DMS114 treated with DMSO at 0.1 percent for 48 hours (cell line): ENCODE measurements around the gene CACNA1F.

Experiments used
- DNase-seq: peaks from one replicate; lab custom pipeline; 2025; ENCODE audit not compliant: unreplicated experiment; lab: John Stamatoyannopoulos, UW

Gene CACNA1F

DNA sequence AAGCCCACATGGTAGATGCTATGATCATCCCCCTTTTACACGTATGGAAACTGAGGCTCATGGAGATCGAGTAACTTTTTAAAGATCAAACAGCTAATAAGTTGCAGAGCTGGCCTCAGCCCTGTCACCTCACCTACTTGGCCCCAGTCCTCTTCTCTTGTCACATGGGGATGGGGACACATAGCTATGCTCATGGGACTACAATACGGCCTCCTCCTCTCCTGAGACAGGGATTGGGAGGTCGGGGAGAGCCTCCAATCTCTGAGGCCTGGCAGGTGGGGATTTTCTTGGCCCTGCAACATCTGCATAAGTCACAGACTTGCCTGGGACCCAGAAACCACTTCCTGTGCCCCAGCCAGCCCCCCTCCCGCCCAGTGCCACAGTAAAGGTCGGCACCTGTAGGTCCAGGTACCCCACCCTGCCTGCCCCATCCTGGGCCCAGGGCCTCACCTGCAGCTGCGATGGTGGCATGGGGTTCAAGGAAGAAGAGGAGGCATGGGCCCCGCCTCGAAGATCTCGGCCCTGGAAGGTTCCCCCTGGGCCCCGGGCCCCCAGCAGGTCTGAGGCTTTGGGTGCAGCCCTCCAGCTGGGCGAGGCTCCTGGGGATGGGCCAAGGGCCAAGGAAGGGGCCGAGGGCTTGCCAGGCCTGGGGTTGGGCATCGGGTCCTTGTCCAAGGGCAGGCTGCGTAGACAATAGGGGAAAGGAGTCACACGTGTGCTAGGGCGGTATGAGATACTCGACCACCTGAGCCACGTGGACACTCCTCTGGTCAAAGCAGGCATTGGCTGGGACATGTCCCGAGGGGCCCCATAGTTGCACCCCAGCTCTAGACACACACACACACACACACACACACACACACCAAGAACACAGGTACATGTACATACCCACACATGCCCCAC is 25.0 kb upstream of the CACNA1F start:
- no peak for DNase-seq

DNA sequence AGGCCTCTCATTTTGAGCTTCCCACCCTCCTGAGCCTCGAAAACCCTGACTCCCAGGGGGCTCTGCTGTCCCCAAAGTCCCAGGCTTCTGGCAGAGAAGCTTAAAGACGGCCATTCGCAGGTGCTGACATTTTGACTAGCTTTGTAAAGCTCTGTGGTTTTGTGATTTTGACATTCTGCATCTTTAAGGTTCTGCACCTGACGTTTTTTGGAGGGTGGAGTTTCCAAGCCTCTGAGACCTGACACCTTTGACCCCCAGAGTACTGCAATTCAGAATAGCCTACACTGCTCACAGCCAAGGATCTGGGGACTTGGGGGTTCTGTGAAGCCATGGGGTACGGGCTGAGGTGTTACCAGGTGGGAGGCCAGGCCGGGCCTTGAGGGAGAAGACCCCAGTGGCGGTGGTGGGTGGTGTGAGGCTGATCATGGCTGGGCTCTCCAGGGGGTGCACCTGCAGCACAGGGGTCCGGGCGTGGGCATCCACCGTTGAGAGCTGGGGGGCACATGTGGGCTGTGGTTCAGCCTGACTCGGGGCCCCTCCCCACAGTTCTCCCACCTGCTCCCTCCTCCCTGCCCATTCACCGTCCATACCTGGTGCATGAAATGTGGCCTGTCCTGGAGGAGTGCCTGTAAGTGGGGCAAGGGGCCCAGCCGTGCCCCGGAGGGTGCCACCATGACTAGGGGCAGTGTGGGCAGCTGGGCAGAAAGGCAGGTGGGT is 24.1 kb upstream of the CACNA1F start:
- no peak for DNase-seq

DNA sequence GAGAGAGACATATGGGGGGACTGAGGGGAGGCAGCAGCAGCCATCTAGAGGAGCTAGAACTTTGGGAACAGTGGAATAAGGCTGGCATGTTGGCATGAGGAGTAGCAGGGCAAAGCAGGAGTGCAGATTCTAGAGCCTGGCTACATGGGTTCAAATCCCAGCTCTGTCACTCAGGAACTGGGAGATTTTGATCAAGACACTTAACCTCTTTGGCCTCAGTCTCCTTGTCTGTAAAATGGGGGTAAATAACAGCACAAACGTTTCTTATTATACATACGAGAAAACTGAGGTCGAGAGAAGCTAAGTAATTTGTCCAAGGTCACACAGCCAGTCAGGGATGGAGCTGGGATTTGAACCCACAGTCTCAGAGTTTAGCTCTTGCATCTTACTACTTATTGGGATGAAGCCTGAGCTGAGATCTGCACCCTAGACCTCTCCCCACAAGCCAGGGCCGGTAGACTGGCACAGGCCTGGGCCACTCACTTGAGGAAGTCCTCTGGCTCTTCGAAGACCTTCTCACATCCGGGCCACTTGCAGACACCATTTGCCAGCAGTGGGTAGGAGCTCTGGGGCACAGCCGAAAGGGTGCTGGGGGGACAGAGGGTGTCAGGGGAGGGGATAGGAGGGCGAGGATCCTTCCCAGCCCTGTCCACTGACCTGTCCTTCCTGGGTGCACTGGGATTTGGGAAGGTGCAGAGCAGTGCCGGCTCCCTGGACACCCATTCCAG is 23.3 kb upstream of the CACNA1F start:
- no peak for DNase-seq

DNA sequence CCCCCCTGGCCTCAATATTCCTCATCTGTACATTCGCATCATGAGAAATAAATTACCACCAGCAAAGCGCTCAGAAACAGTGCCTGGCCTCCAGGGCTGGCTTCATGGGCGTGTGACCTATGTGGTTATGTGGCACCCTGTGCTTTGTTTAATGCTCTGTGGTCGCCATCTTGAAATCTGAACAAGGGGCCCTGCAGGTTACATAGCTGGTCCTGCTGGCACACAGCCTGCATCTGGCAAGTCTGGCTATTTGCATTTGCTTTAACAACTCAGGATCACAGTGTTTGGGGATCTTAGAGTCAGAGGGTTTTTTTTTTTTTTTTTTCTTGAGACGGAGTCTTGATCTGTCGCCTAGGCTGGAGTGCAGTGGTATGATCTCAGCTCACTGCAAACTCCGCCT is 21.5 kb upstream of the CACNA1F start:
- no peak for DNase-seq

DNA sequence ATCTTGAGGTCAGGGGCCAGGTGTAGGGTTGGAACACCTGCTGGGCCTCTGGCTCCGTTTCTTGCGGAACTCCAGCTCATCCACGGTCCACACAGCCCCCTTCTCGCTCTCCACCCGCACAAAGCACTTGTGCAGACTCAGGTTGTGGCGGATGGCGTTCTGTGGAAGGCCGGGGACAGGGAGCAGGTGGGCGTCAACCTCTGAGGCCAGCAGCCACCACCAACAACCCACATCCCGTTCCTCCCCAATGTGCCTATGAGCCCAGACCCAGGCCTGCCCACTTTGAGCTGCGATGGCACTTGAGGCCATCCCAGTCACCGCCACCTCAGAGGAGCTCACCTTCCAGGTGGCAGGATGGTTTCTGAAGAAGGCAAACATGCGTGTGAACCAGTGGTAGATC is 18.2 kb upstream of the CACNA1F start:
- no peak for DNase-seq

DNA sequence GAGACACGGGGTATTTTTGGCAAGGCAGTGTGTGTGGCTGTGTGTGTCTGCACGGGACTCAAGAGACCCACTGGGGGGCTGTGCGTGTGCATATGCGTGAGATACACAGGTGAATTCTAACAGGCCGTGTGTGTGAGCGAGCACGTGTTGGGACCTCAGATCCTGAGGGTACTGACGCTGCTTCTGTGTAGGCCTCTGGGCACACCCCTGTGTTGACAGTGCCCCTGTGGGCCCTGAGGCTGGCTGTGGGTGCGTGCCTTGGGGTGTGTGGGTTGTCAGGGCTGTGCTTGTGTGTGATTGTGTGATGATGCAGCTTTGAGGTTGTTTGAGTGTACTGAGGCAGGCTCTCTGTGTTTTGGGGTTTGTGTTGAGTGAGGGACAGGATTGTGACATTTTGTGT is 17.4 kb upstream of the CACNA1F start:
- no peak for DNase-seq

DNA sequence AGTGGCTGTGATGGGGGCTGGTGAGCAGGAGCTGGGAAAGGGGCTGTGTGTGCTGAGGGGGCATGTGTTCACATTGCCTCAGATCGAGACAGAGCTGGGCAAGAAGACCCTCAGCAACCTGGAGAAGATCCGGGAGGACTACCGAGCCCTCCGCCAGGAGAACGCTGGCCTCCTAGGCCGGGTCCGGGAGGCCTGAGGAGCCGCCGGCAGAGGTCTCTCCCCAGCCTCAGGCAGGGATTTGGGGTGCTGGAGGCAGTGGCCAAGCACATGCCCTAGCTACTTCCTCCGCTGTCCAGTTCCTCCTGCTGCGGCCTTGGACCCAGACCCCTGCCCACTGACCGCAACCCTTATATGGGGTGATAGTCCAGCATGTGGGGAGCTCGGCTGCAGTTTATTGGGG is 16.9 kb upstream of the CACNA1F start:
- DNase-seq, result no peak

DNA sequence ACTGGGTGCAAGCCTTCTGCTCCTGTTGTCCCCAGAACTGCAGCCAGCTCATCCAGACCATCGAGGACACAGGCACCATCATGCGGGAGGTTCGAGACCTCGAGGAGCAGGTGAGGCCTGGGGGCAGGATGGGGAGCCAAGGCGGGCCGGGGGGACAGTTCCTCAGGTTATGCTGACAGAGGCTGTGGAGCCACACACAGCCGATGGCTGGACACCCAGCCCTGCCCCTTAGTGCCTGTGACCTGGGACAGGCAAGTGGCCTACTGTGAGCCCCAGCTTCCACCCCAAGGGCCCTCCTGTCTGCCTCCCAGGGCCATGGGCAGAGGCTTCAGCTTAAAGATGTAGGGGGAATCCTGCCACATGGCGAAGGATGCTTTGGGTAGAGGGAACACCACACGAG is 16.5 kb upstream of the CACNA1F start:
- DNase-seq, result no peak

DNA sequence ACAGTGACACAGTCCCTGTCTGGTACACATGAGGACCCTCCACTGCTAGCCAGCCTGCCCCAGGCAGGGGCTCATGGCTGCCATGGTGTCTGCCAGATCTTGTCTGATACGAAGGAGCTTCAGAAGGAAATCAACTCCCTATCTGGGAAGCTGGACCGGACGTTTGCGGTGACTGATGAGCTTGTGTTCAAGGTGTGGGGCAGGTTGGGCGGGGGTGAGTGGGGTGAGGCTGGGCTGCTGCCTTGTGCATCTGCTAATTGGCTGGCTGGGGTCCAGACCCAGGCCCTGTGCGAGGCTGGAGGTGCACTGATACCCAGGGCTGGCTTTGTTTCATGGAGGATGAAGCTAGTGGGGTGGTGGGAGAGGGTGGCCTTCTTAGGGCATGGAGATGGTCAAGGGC is 15.9 kb upstream of the CACNA1F start:
- DNase-seq, result no peak

DNA sequence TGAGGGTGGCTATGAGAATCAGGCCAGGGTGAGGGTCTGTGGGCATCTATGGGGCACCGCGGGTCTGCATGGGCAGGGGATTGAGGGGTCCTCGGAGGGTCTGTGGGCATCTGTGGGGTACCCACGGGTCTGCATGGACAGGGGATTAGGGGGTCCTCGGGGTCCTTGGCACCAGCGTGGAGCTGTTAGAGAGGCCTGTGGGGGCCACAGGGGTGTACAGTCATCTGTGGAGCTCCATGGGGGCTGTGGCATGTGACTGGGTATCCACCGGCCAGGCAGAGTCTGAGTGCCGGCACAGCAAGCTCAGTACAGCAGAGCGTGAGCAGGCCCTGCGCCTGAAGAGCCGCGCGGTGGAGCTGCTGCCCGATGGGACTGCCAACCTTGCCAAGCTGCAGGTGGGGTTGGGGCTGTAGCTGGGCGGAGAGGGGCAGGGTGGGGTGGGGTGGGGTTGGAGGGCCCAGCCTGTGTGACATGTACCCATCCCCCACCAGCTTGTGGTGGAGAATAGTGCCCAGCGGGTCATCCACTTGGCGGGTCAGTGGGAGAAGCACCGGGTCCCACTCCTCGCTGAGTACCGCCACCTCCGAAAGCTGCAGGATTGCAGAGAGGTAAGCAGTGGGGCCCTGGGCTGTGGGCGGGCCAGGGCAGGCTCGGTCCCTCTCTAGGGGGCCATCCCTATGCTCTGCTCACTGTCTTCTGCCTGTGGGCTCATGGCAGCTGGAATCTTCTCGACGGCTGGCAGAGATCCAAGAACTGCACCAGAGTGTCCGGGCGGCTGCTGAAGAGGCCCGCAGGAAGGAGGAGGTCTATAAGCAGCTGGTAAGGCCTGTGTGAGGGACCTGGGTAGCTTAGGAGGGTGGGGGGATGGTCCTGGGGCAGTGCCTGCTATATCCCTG is 15.0 kb upstream of the CACNA1F start:
- no peak for DNase-seq

DNA sequence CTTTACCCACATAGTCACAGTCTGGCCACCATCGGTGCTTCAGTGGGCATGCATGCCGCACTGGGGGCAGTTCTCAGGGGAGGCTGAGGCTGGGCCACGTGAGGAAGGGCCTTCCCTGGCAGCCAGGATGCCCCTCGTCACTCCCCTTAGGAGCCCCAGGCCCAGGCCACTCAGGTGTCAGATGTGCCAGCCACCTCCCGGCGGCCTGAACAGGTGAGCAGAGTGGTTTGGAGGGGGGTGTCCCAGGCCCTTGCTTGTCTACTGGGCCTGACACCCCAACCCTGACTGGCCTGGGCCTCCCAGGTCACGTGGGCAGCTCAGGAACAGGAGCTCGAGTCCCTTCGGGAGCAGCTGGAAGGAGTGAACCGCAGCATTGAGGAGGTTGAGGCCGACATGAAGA is 14.2 kb upstream of the CACNA1F start:
- DNase-seq, result no peak

DNA sequence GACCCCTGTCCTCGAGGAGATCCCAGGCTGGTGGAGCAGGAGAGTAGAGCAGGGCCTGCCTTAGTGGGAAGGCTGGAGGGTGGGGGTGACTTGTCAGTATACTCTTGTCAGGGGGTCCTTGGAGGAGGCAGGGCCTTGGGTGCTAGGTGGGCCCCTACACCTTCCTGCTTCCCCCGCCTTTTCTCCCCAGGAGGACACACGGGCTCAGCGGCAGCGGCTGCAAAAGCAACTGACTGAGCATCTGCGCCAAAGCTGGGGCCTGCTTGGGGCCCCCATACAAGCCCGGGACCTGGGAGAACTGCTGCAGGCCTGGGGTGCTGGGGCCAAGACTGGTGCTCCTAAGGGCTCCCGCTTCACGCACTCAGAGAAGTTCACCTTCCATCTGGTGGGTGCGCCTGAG is 13.4 kb upstream of the CACNA1F start:
- DNase-seq, result no peak

DNA sequence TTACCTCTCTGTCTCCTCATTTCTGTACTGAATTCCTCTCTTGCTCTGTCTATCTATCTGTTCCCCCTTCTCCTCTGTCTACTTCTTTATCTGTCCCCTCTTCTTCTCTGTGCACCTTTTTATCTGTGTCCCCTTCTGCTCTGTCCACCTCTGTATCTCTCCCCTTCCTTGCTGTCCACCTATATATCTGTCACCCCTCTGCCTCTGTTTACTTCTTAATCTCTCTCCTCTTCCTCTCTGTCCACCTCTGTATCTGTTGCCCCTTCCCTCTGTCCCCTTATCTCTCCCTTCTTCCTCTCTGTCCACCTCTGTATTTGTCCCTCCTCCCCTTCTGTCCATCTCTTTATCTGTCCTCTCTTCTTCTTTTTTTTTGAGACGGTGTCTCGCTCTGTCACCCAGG is 11.1 kb upstream of the CACNA1F start:
- DNase-seq, result no peak

DNA sequence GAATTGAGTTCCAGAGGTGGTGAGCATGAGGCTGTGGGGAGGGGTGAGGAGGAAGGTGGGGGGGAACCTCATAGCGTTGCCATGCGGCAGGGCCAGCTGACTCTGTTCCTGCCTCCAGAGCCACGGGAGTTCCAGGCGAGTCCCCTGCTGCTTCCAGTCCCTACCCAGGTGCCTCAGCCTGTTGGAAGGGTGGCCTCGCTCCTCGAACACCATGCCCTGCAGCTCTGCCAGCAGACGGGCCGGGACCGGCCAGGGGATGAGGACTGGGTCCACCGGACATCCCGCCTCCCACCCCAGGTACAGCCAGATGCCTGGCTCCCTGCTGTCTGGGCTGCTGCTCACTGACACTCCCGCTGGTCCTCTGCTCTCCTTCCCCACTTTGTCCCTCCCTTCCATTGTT is 10.0 kb upstream of the CACNA1F start:
- no peak for DNase-seq

DNA sequence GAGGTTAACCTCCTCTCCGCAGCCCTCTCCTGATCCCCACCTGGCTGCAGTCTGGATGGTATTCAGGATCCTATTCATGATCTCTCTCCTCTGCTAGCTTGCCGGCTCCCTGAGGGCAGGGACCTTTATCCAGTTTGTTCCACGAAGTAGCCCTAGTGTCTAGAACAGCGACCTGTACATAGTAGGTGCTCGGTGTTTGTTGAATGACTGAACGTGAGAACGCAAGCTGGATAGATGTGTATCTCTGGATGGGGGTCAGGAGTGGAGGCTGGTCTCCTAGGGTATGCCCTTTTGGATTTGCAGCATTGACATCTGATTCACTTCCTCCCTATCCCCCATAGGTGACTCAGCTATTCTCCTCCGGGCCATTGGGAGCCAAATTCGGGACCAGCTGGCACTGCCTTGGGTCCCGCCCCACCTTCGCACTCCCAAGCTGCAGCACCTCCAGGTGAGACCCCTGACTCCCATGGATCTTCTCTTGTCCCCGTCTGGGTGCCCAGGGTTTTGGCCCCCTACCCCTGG is 9.5 kb upstream of the CACNA1F start:
- no peak for DNase-seq

DNA sequence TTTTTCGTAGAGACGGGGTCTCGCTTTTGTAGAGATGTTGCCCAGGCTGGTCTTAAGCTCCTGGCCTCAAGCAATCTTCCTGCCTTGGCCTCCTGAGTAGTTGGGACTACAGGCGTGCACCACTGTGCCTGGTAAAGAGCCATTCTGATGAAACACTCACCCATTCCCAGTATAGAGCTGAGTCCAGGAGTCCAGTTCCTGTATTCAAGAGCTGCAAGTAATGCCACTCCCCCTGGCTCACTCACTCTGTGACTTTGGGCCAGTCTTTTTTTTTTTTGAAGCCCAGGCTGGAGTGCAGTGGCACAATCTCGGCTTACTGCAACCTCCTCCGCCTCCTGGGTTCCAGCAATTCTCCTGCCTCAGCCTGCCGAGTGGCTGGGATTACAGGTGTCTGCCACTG is 5.6 kb upstream of the CACNA1F start:
- DNase-seq, result no peak

DNA sequence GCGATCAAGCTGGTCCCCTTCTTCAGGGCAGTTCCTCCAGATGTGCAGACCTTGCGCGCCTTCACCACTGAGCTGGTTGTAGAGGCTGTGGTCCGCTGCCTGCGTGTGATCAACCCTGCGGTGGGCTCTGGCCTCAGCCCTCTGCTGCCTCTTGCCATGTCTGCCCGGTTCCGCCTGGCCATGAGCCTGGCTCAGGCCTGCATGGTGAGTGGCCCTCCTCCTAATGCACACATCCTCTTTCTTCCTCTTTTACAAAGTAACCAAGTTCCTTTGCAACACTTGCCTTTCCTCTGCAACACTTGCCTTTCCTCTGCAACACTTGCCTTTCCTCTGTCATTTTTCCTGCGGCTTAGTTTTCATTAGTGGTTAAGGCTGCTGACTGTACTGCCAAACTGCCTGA is 3.9 kb upstream of the CACNA1F start:
- no peak for DNase-seq

DNA sequence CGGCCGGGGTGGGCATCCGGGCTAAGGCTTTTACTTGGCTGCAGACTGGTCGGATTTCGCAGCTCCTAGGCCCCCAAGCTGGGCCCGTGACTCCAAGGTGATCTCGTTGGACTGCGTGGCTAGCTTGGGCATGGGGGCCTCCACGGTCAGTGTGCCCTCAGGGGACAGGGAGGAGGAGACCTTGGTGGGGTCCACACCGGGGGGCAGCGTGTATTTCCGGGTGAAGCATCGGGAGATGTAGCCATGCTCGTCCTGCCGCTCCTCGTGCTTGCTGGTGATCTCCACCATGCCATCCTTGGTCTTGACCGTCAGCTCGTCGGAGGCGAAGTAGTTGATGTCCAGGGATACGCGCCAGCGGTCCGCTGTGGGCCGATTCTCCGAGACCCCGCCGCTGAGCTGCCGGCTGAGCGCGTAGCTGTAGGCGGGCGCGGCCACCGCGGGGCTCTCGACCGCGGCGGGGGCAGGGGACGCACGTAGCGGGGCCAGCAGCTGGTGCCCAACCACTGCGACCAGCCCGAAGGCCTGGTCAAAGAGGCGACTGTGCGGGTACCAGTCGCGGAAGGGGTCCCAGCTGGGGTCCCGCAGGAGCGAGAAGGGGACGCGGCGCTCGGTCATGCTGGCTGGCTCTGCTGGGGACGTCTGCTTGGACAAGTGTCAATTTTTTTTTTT is 881 bp upstream of the CACNA1F start:
- DNase-seq, result no peak

DNA sequence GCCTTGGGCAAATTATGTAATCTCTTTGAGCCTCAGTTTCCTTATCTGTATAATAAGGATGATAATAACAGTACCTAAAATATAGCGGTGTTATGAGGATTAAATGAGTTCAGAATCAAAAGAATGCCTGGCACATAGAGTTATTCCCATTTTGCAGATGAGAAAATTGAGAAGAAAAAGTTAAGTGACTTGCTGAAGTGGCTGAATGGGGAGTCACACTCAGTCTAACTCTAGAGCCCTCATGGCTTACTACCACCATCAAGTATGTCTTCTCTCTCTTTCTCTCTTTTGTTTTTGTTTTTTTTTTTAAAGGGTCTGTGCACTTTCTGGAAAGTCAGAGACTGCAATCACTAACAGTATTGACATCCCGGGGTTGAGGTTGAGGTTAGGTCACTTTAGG is 615 bp downstream of the CACNA1F start:
- DNase-seq, result no peak

DNA sequence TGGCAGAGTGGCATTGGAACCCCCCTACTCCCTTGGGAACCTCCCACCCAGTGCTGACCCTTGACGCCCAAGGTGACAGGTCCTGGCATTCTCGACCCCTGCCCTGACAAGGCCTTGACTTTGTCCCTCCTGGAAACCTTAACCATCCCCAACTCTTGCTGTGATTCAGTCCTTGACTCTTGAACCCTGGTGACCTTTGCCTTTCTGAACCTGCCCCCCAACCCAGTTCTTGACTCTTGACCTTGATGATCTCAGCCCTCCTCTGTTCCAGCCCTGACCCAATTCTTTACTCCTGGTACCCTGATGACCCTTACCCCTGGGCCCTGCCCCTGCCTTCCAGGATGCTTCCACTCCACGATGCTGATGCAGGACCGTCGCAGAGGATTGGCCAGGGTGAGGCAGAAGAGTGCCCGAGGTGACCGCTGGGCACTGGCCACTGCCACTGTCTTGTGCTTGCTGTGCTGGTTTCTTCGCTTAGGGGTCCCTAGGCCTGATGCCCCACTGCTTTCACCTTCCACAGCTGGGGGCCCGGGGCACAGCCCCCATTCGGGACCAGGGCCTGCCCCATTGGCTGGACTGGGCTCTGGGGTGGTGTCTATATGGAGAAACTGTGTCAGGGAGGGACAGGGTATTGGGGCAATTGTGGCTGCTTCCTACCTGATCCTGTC is 1.7 kb downstream of the CACNA1F start:
- DNase-seq, result no peak
